ES-I3 (cell line): ENCODE data around the gene RAB40C.
A peak's percentile ranks its signal among the peaks of the same experiment; 100 is the strongest.

Experiments used
- H3K36me3 ChIP-seq: 2 replicates; pipeline ENCODE4 v1.6.1; 2013; ENCODE audit warnings: mild to moderate bottlenecking, low read length, control low read depth, moderate library complexity; ENCODE audit not compliant: insufficient read depth
- H3K4me1 ChIP-seq: 2 replicates; pipeline ENCODE4 v1.6.1; 2013; ENCODE audit warnings: mild to moderate bottlenecking, control low read depth, low read length; ENCODE audit not compliant: insufficient read depth
- H3K9ac ChIP-seq: 2 replicates; pipeline ENCODE4 v1.6.1; 2013; ENCODE audit warnings: low read depth, mild to moderate bottlenecking, low read length, moderate library complexity
- H3K9me3 ChIP-seq: 2 replicates; pipeline ENCODE4 v1.6.1; 2013; ENCODE audit warnings: mild to moderate bottlenecking, low read length, moderate library complexity; ENCODE audit not compliant: control insufficient read depth, insufficient read depth

RAB40C gene

GRCh38 chr16:667780-668518, 78.1 kb downstream of the RAB40C start, which contains the start of gene RHOT2:
TSS of gene RHOT2 (plus strand) at chr16:668132. CDS start at chr16:668200, 68 bp downstream.
- H3K9ac ChIP-seq = peak within 1 kb of the TSS; percentile 87
- peaks cover 26% of the 10 kb centered on the region for H3K36me3 ChIP-seq
- peaks cover 4% of the 10 kb centered on the region; the same call in 1 of the 2 replicates for H3K4me1 ChIP-seq
- no peaks in the 10 kb centered on the region for H3K9me3 ChIP-seq

- Histone ChIP-seq H3K9ac (peak overlapping the region; percentile 87), H3K4me1 (peaks cover 4% of the 10 kb centered on the region; the same call in 1 of the 2 replicates)
Measured at GRCh38 chr16:668519-669171, 78.8 kb downstream of the RAB40C start.

GRCh38 chr16:669666-670065, 79.8 kb downstream of the RAB40C start:
- H3K9me3 ChIP-seq = no peaks in the 10 kb centered on the region
- H3K9ac ChIP-seq = no peak overlapping the region
- H3K4me1 ChIP-seq = peaks cover 4% of the 10 kb centered on the region; the same call in 1 of the 2 replicates
- peaks cover 26% of the 10 kb centered on the region for H3K36me3 ChIP-seq

More at GRCh38 chr16:668519-669171, 78.8 kb downstream of the RAB40C start:
- H3K9me3 ChIP-seq = no peaks in the 10 kb centered on the region
- H3K36me3 ChIP-seq = peaks cover 26% of the 10 kb centered on the region

- Histone ChIP-seq H3K36me3 (peaks cover 26% of the 10 kb centered on the region), H3K9me3 (no peaks in the 10 kb centered on the region), H3K9ac (no peak overlapping the region)
Measured at GRCh38 chr16:670485-671352, 80.9 kb downstream of the RAB40C start.

GRCh38 chr16:671353-672131, 81.7 kb downstream of the RAB40C start:
- no peaks in the 10 kb centered on the region for H3K9me3 ChIP-seq
- peaks cover 26% of the 10 kb centered on the region for H3K36me3 ChIP-seq
- no peak overlapping the region for H3K9ac ChIP-seq
- H3K4me1 ChIP-seq = peaks cover 4% of the 10 kb centered on the region; the same call in 1 of the 2 replicates

More at GRCh38 chr16:670485-671352, 80.9 kb downstream of the RAB40C start:
- H3K4me1 ChIP-seq = peaks cover 4% of the 10 kb centered on the region; the same call in 1 of the 2 replicates

- Histone ChIP-seq H3K9me3 (no peaks in the 10 kb centered on the region), H3K9ac (no peak overlapping the region), H3K36me3 (peaks cover 26% of the 10 kb centered on the region), H3K4me1 (peaks cover 3% of the 10 kb centered on the region; the same call in 1 of the 2 replicates)
Measured at GRCh38 chr16:672371-672770, 82.5 kb downstream of the RAB40C start.

GRCh38 chr16:672851-673250, 83.0 kb downstream of the RAB40C start:
- no peaks in the 10 kb centered on the region; the same call in 1 of the 2 replicates for H3K4me1 ChIP-seq
- peaks cover 26% of the 10 kb centered on the region for H3K36me3 ChIP-seq
- H3K9me3 ChIP-seq = no peaks in the 10 kb centered on the region
- no peak overlapping the region for H3K9ac ChIP-seq

GRCh38 chr16:673399-673991, 83.6 kb downstream of the RAB40C start:
- Histone ChIP-seq H3K36me3 (peaks cover 26% of the 10 kb centered on the region), H3K9me3 (no peaks in the 10 kb centered on the region), H3K4me1 (no peaks in the 10 kb centered on the region; the same call in 1 of the 2 replicates), H3K9ac (no peak overlapping the region)

- peaks cover 26% of the 10 kb centered on the region for H3K36me3 ChIP-seq
- no peaks in the 10 kb centered on the region for H3K4me1 ChIP-seq
- no peak overlapping the region for H3K9ac ChIP-seq
- no peaks in the 10 kb centered on the region for H3K9me3 ChIP-seq
Measured at GRCh38 chr16:674214-674881, 84.5 kb downstream of the RAB40C start.

GRCh38 chr16:674968-675883, 85.4 kb downstream of the RAB40C start, which contains the start of gene RHBDL1:
TSS of gene RHBDL1 (plus strand) at chr16:675671. CDS start at chr16:675791, 120 bp downstream.
- no peaks in the 10 kb centered on the region for H3K4me1 ChIP-seq
- H3K9ac ChIP-seq = peak within 1 kb of the TSS; percentile 41; the same call in 1 of the 2 replicates
- H3K36me3 ChIP-seq = peaks cover 19% of the 10 kb centered on the region

GRCh38 chr16:675884-676564, 86.2 kb downstream of the RAB40C start:
- no peaks in the 10 kb centered on the region for H3K9me3 ChIP-seq
- no peaks in the 10 kb centered on the region for H3K4me1 ChIP-seq
- H3K9ac ChIP-seq = peak overlapping the region; percentile 41; the same call in 1 of the 2 replicates
- H3K36me3 ChIP-seq = peaks cover 11% of the 10 kb centered on the region

More at GRCh38 chr16:674968-675883, 85.4 kb downstream of the RAB40C start, which contains the start of gene RHBDL1:
- H3K9me3 ChIP-seq = no peaks in the 10 kb centered on the region
